ENCODE data around the gene PHKG1.
"Not testable (repeated sequence)": the region's sequence is repeated elsewhere in the genome, so short reads cannot be mapped to it uniquely, and the experiment has no call there.

PHKG1 gene

GRCh38 chr7:56033671-56034432 lies 58.9 kb downstream of the PHKG1 start:
- DNase-seq, result peak; percentile 69 to 74

- DNase-seq, result not testable (repeated sequence)
These were observed 60.2 kb downstream of the PHKG1 start for GRCh38 chr7:56032578-56032977.

- DNase-seq, result not testable (repeated sequence)
These were observed 61.2 kb downstream of the PHKG1 start for GRCh38 chr7:56031556-56031955.

- DNase-seq, result no peak
These were observed 62.4 kb downstream of the PHKG1 start for GRCh38 chr7:56030340-56030739.

All from AML-193 (cell line).